Right ventricle myocardium superior (tissue), 1 donor: ENCODE measurements around the gene LNX1. TPM values are rescaled to one million over a fixed set of nuclear protein-coding genes. Genes with fewer than 3 reads are reported as not detected.

ENCODE experiments used
- ATAC-seq: fragments of 200-7000 bp; cut with Tn5 transposase; one replicate; pipeline ENCODE4 v1.9.1; 2020; ENCODE audit warnings: mild to moderate bottlenecking; ENCODE audit not compliant: poor library complexity
- DNase-seq: peaks from one replicate; pipeline ENCODE4 v3.0.0-alpha.2; 2020
- intact Hi-C: fragments of 100-400 bp; cut with DNase I; formaldehyde crosslinking; loops from one replicate; pipeline ENCODE4 v1.11.2; 2022
- total RNA-seq: library from RNA; stranded (reverse); fragmentation: NEBNext Ultra II Directional; extraction: Animal tissue kit (Norgen Biotek cat#: 25700); gene quantifications from one replicate; pipeline ENCODE4 v1.2.1, GENCODE V29; 2021
- donor health status: DM: no; HTN: yes; CAD: no; lungs with severe emphysema.

The LNX1 gene
- total RNA-seq, 1 donor from 2014 or later = 10.3 TPM

- intact Hi-C loops = no loop called here
- ATAC-seq (no peak), DNase-seq (no peak)
Measured at GRCh38 chr4:53548662-53549061, 42.6 kb downstream of the LNX1 start.

- no peak for ATAC-seq
- intact Hi-C loops = no loop called here
- no peak for DNase-seq
Measured at GRCh38 chr4:53547983-53548382, 43.3 kb downstream of the LNX1 start.

- no peak for ATAC-seq
- intact Hi-C loops = no loop called here
- no peak for DNase-seq
Measured at GRCh38 chr4:53545942-53546581, 45.2 kb downstream of the LNX1 start.

- intact Hi-C loops = no loop called here
- DNase-seq (no peak), ATAC-seq (no peak)
Measured at GRCh38 chr4:53545273-53545672, 46.0 kb downstream of the LNX1 start.

- no peak for ATAC-seq
- DNase-seq = no peak
- intact Hi-C loops = no loop called here
Measured at GRCh38 chr4:53543561-53543960, 47.7 kb downstream of the LNX1 start.

- intact Hi-C loops = no loop called here
- peak; percentile 90 for ATAC-seq
- DNase-seq = no peak
Measured at GRCh38 chr4:53541577-53542206, 49.6 kb downstream of the LNX1 start.

GRCh38 chr4:53538756-53539155, 52.5 kb downstream of the LNX1 start:
- intact Hi-C loops = no loop called here
- ATAC-seq (no peak), DNase-seq (no peak)

GRCh38 chr4:53537606-53538005, 53.7 kb downstream of the LNX1 start:
- no peak for DNase-seq
- ATAC-seq = no peak
- intact Hi-C loops = no loop called here

- no peak for ATAC-seq
- DNase-seq = no peak
- intact Hi-C loops = no loop called here
Measured at GRCh38 chr4:53536328-53536727, 55.0 kb downstream of the LNX1 start.

- intact Hi-C loops = no loop called here
- ATAC-seq = no peak
- DNase-seq = no peak
Measured at GRCh38 chr4:53535567-53535966, 55.7 kb downstream of the LNX1 start.

GRCh38 chr4:53534684-53535083, 56.6 kb downstream of the LNX1 start:
- ATAC-seq (no peak), DNase-seq (no peak)
- intact Hi-C loops = no loop called here

- ATAC-seq (no peak), DNase-seq (no peak)
- intact Hi-C loops = no loop called here
Measured at GRCh38 chr4:53532521-53532920, 58.8 kb downstream of the LNX1 start.

GRCh38 chr4:53531585-53532224, 59.6 kb downstream of the LNX1 start:
- intact Hi-C loops = no loop called here
- ATAC-seq = peak; percentile 20
- DNase-seq = no peak

- intact Hi-C loops = no loop called here
- no peak for DNase-seq
- no peak for ATAC-seq
Measured at GRCh38 chr4:53529025-53529424, 62.3 kb downstream of the LNX1 start.

GRCh38 chr4:53527930-53528329, 63.4 kb downstream of the LNX1 start:
- ATAC-seq = no peak
- no peak for DNase-seq

GRCh38 chr4:53527326-53527725, 64.0 kb downstream of the LNX1 start:
- ATAC-seq = no peak
- intact Hi-C loops = no loop called here
- DNase-seq = no peak

More at GRCh38 chr4:53527930-53528329, 63.4 kb downstream of the LNX1 start:
- intact Hi-C loops = no loop called here

- ATAC-seq = no peak
- no peak for DNase-seq
- intact Hi-C loops = no loop called here
Measured at GRCh38 chr4:53522334-53522733, 69.0 kb downstream of the LNX1 start.

GRCh38 chr4:53520116-53520515, 71.2 kb downstream of the LNX1 start:
- DNase-seq (no peak), ATAC-seq (no peak)
- intact Hi-C loops = no loop called here

- ATAC-seq (no peak), DNase-seq (no peak)
- intact Hi-C loops = no loop called here
Measured at GRCh38 chr4:53518807-53519206, 72.5 kb downstream of the LNX1 start.

- no peak for ATAC-seq
- intact Hi-C loops = no loop called here
- DNase-seq = no peak
Measured at GRCh38 chr4:53515076-53515475, 76.2 kb downstream of the LNX1 start.
